Activated CD4-positive, CD25-positive, alpha-beta regulatory T cell treated with anti-CD3 and anti-CD28 coated beads, Interleukin-2, amount 50 U/mL, for 24 hours (primary cell): Measurements from ENCODE around the gene UVSSA.
"Not testable (repeated sequence)": the region's sequence is repeated elsewhere in the genome, so short reads cannot be mapped to it uniquely, and the experiment has no call there.

ENCODE experiments used
- ATAC-seq, 2 donors: fragments of 150-1000 bp; cut with Tn5 transposase; one replicate each; pipeline ENCODE4 v1.10.0; 2021; ENCODE audit warnings: mild to moderate bottlenecking in 1 of 2, moderate library complexity in 1 of 2

The UVSSA gene

GRCh38 chr4:1331591-1332353, 15.2 kb upstream of the UVSSA start:
- ATAC-seq: no peak

GRCh38 chr4:1332686-1333085, 14.3 kb upstream of the UVSSA start:
- ATAC-seq: no peak

- no peak for ATAC-seq
Measured at GRCh38 chr4:1333256-1333655, 13.8 kb upstream of the UVSSA start.

GRCh38 chr4:1333851-1334578, 13.0 kb upstream of the UVSSA start:
- ATAC-seq: not testable (repeated sequence)

- ATAC-seq: no peak
Measured at GRCh38 chr4:1334579-1334895, 12.5 kb upstream of the UVSSA start.

GRCh38 chr4:1335193-1335883, 11.7 kb upstream of the UVSSA start:
- not testable (repeated sequence) for ATAC-seq

- ATAC-seq: no peak
Measured at GRCh38 chr4:1336088-1336491, 10.9 kb upstream of the UVSSA start.

- ATAC-seq: peak; percentile 87 to 88
Measured at GRCh38 chr4:1337376-1337831, 9.6 kb upstream of the UVSSA start.

- ATAC-seq: no peak
Measured at GRCh38 chr4:1337951-1338751, 8.9 kb upstream of the UVSSA start.

GRCh38 chr4:1338752-1339414, 8.1 kb upstream of the UVSSA start:
- ATAC-seq: no peak

GRCh38 chr4:1339489-1339888, 7.5 kb upstream of the UVSSA start:
- no peak for ATAC-seq

- no peak for ATAC-seq
Measured at GRCh38 chr4:1340181-1340747, 6.7 kb upstream of the UVSSA start.

GRCh38 chr4:1340861-1341260, 6.1 kb upstream of the UVSSA start:
- no peak for ATAC-seq

- ATAC-seq: no peak
Measured at GRCh38 chr4:1342003-1342402, 5.0 kb upstream of the UVSSA start.

- no peak for ATAC-seq
Measured at GRCh38 chr4:1344696-1345095, 2.3 kb upstream of the UVSSA start.

- ATAC-seq: peak in 1 of 2 donors; percentile 25
Measured at GRCh38 chr4:1345903-1346780, 866 bp upstream of the UVSSA start.

GRCh38 chr4:1347410-1347864, 429 bp downstream of the UVSSA start:
- peak; percentile 14 for ATAC-seq

- no peak for ATAC-seq
Measured at GRCh38 chr4:1348014-1348513, 1.1 kb downstream of the UVSSA start.

GRCh38 chr4:1348746-1349145, 1.7 kb downstream of the UVSSA start:
- no peak for ATAC-seq

- ATAC-seq: no peak
Measured at GRCh38 chr4:1349359-1350168, 2.6 kb downstream of the UVSSA start.
